Activated CD4-positive, alpha-beta memory T cell treated with anti-CD3 and anti-CD28 coated beads for 36 hours (primary cell): ENCODE measurements around the gene SERPINF2. TPM values are rescaled to one million over a fixed set of nuclear protein-coding genes. Genes with fewer than 3 reads are reported as not detected.
"Not testable (repeated sequence)": the region's sequence is repeated elsewhere in the genome, so short reads cannot be mapped to it uniquely, and the experiment has no call there.

Source experiments
- CTCF ChIA-PET: fragments of 350-600 bp; sonication (Branson Sonifier 250); formaldehyde crosslinking; loops from one replicate; lab custom pipeline; 2021; ENCODE audit warnings: antibody characterized with exemption, inconsistent platforms; lab: Charles Lee
- POLR2A ChIA-PET: fragments of 350-600 bp; sonication (Branson Sonifier 250); formaldehyde crosslinking; loops from one replicate; lab custom pipeline; 2021; ENCODE audit warnings: antibody characterized with exemption; lab: Charles Lee
- DNase-seq: peaks from one replicate; pipeline ENCODE4 v3.0.0-alpha.2; 2020
- H3K27ac Mint-ChIP-seq: one replicate; pipeline ENCODE4 v1.8.0; 2021; ENCODE audit warnings: mixed read lengths
- H3K27me3 Mint-ChIP-seq: one replicate; pipeline ENCODE4 v1.8.0; 2021; ENCODE audit warnings: mixed read lengths
- H3K36me3 Mint-ChIP-seq: one replicate; pipeline ENCODE4 v1.8.0; 2021; ENCODE audit warnings: mixed read lengths
- H3K4me1 Mint-ChIP-seq: one replicate; pipeline ENCODE4 v1.8.0; 2021; ENCODE audit warnings: low read depth, mixed read lengths
- H3K4me3 Mint-ChIP-seq: one replicate; pipeline ENCODE4 v1.8.0; 2021; ENCODE audit warnings: mild to moderate bottlenecking, mixed read lengths
- H3K9me3 Mint-ChIP-seq: one replicate; pipeline ENCODE4 v1.8.0; 2021; ENCODE audit warnings: mixed read lengths
- intact Hi-C: fragments of 100-400 bp; cut with micrococcal nuclease; formaldehyde crosslinking; loops from one replicate; pipeline ENCODE4 v1.15.1; 2023
- total RNA-seq, 2 experiments: library from RNA; stranded (reverse); gene quantifications; one replicate each; pipeline ENCODE4 v1.2.3, GENCODE V29; 2021

Gene SERPINF2
- total RNA-seq, 2 experiments from 2014 or later, result not detected

- no peak for DNase-seq
- intact Hi-C loops, result no loop called here
- Mint-ChIP-seq H3K9me3 (no peaks in the 10 kb centered on the region), H3K36me3 (peaks cover 6% of the 10 kb centered on the region), H3K4me1 (peaks cover 12% of the 10 kb centered on the region), H3K27ac (no peak overlapping the region), H3K27me3 (no peaks in the 10 kb centered on the region), H3K4me3 (no peak overlapping the region)
- CTCF ChIA-PET, result no interaction called here
- POLR2A ChIA-PET, result no interaction called here
Measured at GRCh38 chr17:1737531-1738291, 5.0 kb upstream of the SERPINF2 start.

GRCh38 chr17:1741899-1742298, 772 bp upstream of the SERPINF2 start:
- H3K4me3 Mint-ChIP-seq, H3K9me3 Mint-ChIP-seq, H3K27me3 Mint-ChIP-seq, H3K36me3 Mint-ChIP-seq, DNase-seq, intact Hi-C loops, CTCF ChIA-PET, H3K27ac Mint-ChIP-seq, H3K4me1 Mint-ChIP-seq, POLR2A ChIA-PET: not testable (repeated sequence)

- Mint-ChIP-seq H3K4me3 (no peak overlapping the region), H3K27ac (no peak overlapping the region), H3K27me3 (no peaks in the 10 kb centered on the region), H3K4me1 (no peaks in the 10 kb centered on the region), H3K9me3 (no peaks in the 10 kb centered on the region), H3K36me3 (no peaks in the 10 kb centered on the region)
- no peak for DNase-seq
- CTCF ChIA-PET, result no interaction called here
- intact Hi-C loops, result no loop called here
- POLR2A ChIA-PET, result no interaction called here
Measured at GRCh38 chr17:1743088-1743439, 393 bp downstream of the SERPINF2 start.

GRCh38 chr17:1744551-1745512, 2.2 kb downstream of the SERPINF2 start:
- intact Hi-C loops, result no loop called here
- Mint-ChIP-seq H3K4me1 (no peaks in the 10 kb centered on the region), H3K36me3 (no peaks in the 10 kb centered on the region), H3K27me3 (no peaks in the 10 kb centered on the region), H3K27ac (no peak overlapping the region), H3K4me3 (no peak overlapping the region), H3K9me3 (no peaks in the 10 kb centered on the region)
- ChIA-PET CTCF (no interaction called here), POLR2A (no interaction called here)
- no peak for DNase-seq

- H3K4me1 Mint-ChIP-seq, result no peaks in the 10 kb centered on the region
- ChIA-PET POLR2A (no interaction called here), CTCF (no interaction called here)
- intact Hi-C loops, result no loop called here
- no peaks in the 10 kb centered on the region for H3K27me3 Mint-ChIP-seq
- no peaks in the 10 kb centered on the region for H3K36me3 Mint-ChIP-seq
- H3K9me3 Mint-ChIP-seq, result no peaks in the 10 kb centered on the region
- DNase-seq, result no peak
- no peak overlapping the region for H3K27ac Mint-ChIP-seq
- H3K4me3 Mint-ChIP-seq, result no peak overlapping the region
Measured at GRCh38 chr17:1745513-1746020, 2.9 kb downstream of the SERPINF2 start.

GRCh38 chr17:1746975-1747543, 4.4 kb downstream of the SERPINF2 start:
- H3K9me3 Mint-ChIP-seq, result no peaks in the 10 kb centered on the region
- DNase-seq, result no peak
- ChIA-PET CTCF (no interaction called here), POLR2A (no interaction called here)
- no peak overlapping the region for H3K4me3 Mint-ChIP-seq
- intact Hi-C loops, result no loop called here
- no peak overlapping the region for H3K27ac Mint-ChIP-seq
- H3K4me1 Mint-ChIP-seq, result no peaks in the 10 kb centered on the region
- no peaks in the 10 kb centered on the region for H3K36me3 Mint-ChIP-seq
- no peaks in the 10 kb centered on the region for H3K27me3 Mint-ChIP-seq

GRCh38 chr17:1750628-1751027, 8.0 kb downstream of the SERPINF2 start:
- POLR2A ChIA-PET, result no interaction called here
- no peaks in the 10 kb centered on the region for H3K9me3 Mint-ChIP-seq
- intact Hi-C loops, result no loop called here

GRCh38 chr17:1752425-1753262, 10.0 kb downstream of the SERPINF2 start:
- H3K4me3 Mint-ChIP-seq, result no peak overlapping the region
- no peaks in the 10 kb centered on the region for H3K36me3 Mint-ChIP-seq
- no peaks in the 10 kb centered on the region for H3K9me3 Mint-ChIP-seq
- no peaks in the 10 kb centered on the region for H3K4me1 Mint-ChIP-seq
- CTCF ChIA-PET, result no interaction called here
- DNase-seq, result no peak
- H3K27me3 Mint-ChIP-seq, result no peaks in the 10 kb centered on the region
- no peak overlapping the region for H3K27ac Mint-ChIP-seq
- intact Hi-C loops, result no loop called here
- POLR2A ChIA-PET, result no interaction called here

More at GRCh38 chr17:1750628-1751027, 8.0 kb downstream of the SERPINF2 start:
- H3K27ac Mint-ChIP-seq, result no peak overlapping the region
- CTCF ChIA-PET, result interaction anchor here (1.7 kb wide), 1 partner anchor 33 kb away, joined by 5 read pairs; no protein-coding TSS in a partner anchor
- H3K27me3 Mint-ChIP-seq, result no peaks in the 10 kb centered on the region
- no peak overlapping the region for H3K4me3 Mint-ChIP-seq
- DNase-seq, result no peak
- no peaks in the 10 kb centered on the region for H3K36me3 Mint-ChIP-seq
- no peaks in the 10 kb centered on the region for H3K4me1 Mint-ChIP-seq

- intact Hi-C loops, result no loop called here
- CTCF ChIA-PET, result no interaction called here
- Mint-ChIP-seq H3K4me3 (no peak overlapping the region), H3K27ac (no peak overlapping the region), H3K27me3 (no peaks in the 10 kb centered on the region), H3K36me3 (no peaks in the 10 kb centered on the region), H3K4me1 (no peaks in the 10 kb centered on the region), H3K9me3 (no peaks in the 10 kb centered on the region)
- no peak for DNase-seq
- POLR2A ChIA-PET, result no interaction called here
Measured at GRCh38 chr17:1753767-1754429, 11.2 kb downstream of the SERPINF2 start.

- POLR2A ChIA-PET, result no interaction called here
- no peak overlapping the region for H3K4me3 Mint-ChIP-seq
- no peaks in the 10 kb centered on the region for H3K27me3 Mint-ChIP-seq
- no peak for DNase-seq
- intact Hi-C loops, result no loop called here
- CTCF ChIA-PET, result no interaction called here
- H3K27ac Mint-ChIP-seq, result no peak overlapping the region
- no peaks in the 10 kb centered on the region for H3K9me3 Mint-ChIP-seq
- H3K36me3 Mint-ChIP-seq, result no peaks in the 10 kb centered on the region
- H3K4me1 Mint-ChIP-seq, result no peaks in the 10 kb centered on the region
Measured at GRCh38 chr17:1754430-1755112, 11.9 kb downstream of the SERPINF2 start.
